GM23338 (cell line): ENCODE results near the gene RPLP2.

ENCODE experiments used
- CREB1 ChIP-seq: fragments of 250-450 bp; sonication (Bioruptor Pico); IDR thresholded peaks from 2 replicates; pipeline ENCODE4 v1.5.0; 2020; ENCODE audit warnings: low read depth, mild to moderate bottlenecking, moderate library complexity
- CTCF ChIP-seq, 2 experiments: fragments of 200-600 bp in 1 of 2; sonication (generic) in 1 of 2; conservative IDR thresholded peaks; 2 replicates each; pipeline versions ENCODE4 v1.5.1 to v1.6.1; 2016 to 2017; ENCODE audit warnings: antibody characterized with exemption in 2 of 2, low read depth in 2 of 2, mild to moderate bottlenecking in 2 of 2, moderate library complexity in 1 of 2
- EZH2 ChIP-seq: fragments of 200-600 bp; sonication (generic); IDR thresholded peaks from one replicate; pipeline ENCODE4 v1.8.0; 2017; ENCODE audit warnings: antibody characterized with exemption, mild to moderate bottlenecking, low read depth; ENCODE audit not compliant: unreplicated experiment
- REST ChIP-seq: IDR thresholded peaks from one replicate; pipeline ENCODE4 v1.6.1; 2018; ENCODE audit warnings: antibody characterized with exemption; ENCODE audit not compliant: unreplicated experiment
- ZNF331 ChIP-seq: fragments of 250-450 bp; sonication (Bioruptor Pico); IDR thresholded peaks from 2 replicates; pipeline ENCODE4 v1.5.0; 2020; ENCODE audit warnings: low read depth, mild to moderate bottlenecking, moderate library complexity

GRCh38 chr11:766936-767210 is 42.9 kb upstream of the RPLP2 start:
- TF ChIP-seq REST = no peak
- TF ChIP-seq CTCF (conservative IDR thresholded peaks at IDR 0.05; ENCODE audit: low read depth in 2 of 2) = no peak
- TF ChIP-seq EZH2 = no peak
- no peak for TF ChIP-seq CREB1
- no peak for TF ChIP-seq ZNF331 (CRISPR knock-in tag)
